Lower leg skin (tissue), 3 donors: ENCODE measurements around the gene BICRA.

ENCODE experiments used
- POLR2A ChIP-seq, 2 donors: fragments of 450-650 bp; IDR thresholded peaks; one replicate each; pipeline ENCODE4 v1.6.1; 2016 to 2017; ENCODE audit warnings: antibody characterized with exemption in 2 of 2, mild to moderate bottlenecking in 1 of 2, moderate library complexity in 1 of 2
- TF ChIP-seq, protein P1 (sequence below), 3 donors: fragments of 450-650 bp; IDR thresholded peaks; one replicate each; pipeline ENCODE4 v1.5.1; 2016; ENCODE audit warnings: antibody characterized with exemption in 3 of 3, mild to moderate bottlenecking in 3 of 3, moderate library complexity in 2 of 3

GRCh38 chr19:47670736-47671135 lies 61.8 kb downstream of the BICRA start:
- TF ChIP-seq, protein P1, sequence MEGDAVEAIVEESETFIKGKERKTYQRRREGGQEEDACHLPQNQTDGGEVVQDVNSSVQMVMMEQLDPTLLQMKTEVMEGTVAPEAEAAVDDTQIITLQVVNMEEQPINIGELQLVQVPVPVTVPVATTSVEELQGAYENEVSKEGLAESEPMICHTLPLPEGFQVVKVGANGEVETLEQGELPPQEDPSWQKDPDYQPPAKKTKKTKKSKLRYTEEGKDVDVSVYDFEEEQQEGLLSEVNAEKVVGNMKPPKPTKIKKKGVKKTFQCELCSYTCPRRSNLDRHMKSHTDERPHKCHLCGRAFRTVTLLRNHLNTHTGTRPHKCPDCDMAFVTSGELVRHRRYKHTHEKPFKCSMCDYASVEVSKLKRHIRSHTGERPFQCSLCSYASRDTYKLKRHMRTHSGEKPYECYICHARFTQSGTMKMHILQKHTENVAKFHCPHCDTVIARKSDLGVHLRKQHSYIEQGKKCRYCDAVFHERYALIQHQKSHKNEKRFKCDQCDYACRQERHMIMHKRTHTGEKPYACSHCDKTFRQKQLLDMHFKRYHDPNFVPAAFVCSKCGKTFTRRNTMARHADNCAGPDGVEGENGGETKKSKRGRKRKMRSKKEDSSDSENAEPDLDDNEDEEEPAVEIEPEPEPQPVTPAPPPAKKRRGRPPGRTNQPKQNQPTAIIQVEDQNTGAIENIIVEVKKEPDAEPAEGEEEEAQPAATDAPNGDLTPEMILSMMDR (IDR thresholded peaks at IDR 0.05), result no peak
- TF ChIP-seq POLR2A (IDR thresholded peaks at IDR 0.05), result no peak
